ENCODE data around the gene RNF144A. TPM values are rescaled to one million over a fixed set of nuclear protein-coding genes. Genes with fewer than 3 reads are reported as not detected.

The RNF144A gene
- total and polyA plus RNA-seq, 2 experiments from 2014 or later: 2.8 to 14.7 TPM

- TF ChIP-seq ZNF462 (CRISPR knock-in tag; IDR thresholded peaks at IDR 0.05) (no peak), NANOG (IDR thresholded peaks at IDR 0.05; ENCODE audit: borderline replicate concordance) (no peak), EZH2 (IDR thresholded peaks at IDR 0.05; ENCODE audit: low read depth, unreplicated experiment) (no peak), CTCF (conservative IDR thresholded peaks at IDR 0.05; ENCODE audit: low read depth in 2 of 2) (no peak), POLR2AphosphoS5 (IDR thresholded peaks at IDR 0.05; ENCODE audit: low read depth) (no peak), ZNF114 (CRISPR knock-in tag; IDR thresholded peaks at IDR 0.05) (no peak), ZNF331 (CRISPR knock-in tag; IDR thresholded peaks at IDR 0.05; ENCODE audit: low read depth) (no peak), JUNB (IDR thresholded peaks at IDR 0.05; ENCODE audit: unreplicated experiment) (no peak), ETS1 (IDR thresholded peaks at IDR 0.05) (no peak), EZH2phosphoT487 (IDR thresholded peaks at IDR 0.05; ENCODE audit: unreplicated experiment) (no peak)
Observed at GRCh38 chr2:6941299-6942046, 24.3 kb downstream of the RNF144A start (continued).
